ENCODE results near the gene ALG8.
"Not testable (repeated sequence)": the region's sequence is repeated elsewhere in the genome, so short reads cannot be mapped to it uniquely, and the experiment has no call there.

Gene ALG8

GRCh38 chr11:78078218-78079167 lies 60.9 kb downstream of the ALG8 start:
- Mint-ChIP-seq H3K27ac (peak overlapping the region; percentile 77), H3K36me3 (no peaks in the 10 kb centered on the region), H3K4me1 (peaks cover 31% of the 10 kb centered on the region), H3K9me3 (no peaks in the 10 kb centered on the region), H3K27me3 (no peaks in the 10 kb centered on the region), H3K4me3 (peak overlapping the region; percentile 90)
- DNase-seq (ENCODE audit: low spot score in 2 of 2) (no peak), ATAC-seq (ENCODE audit: low read depth) (no peak)

- H3K36me3 Mint-ChIP-seq; H3K27ac Mint-ChIP-seq; H3K27me3 Mint-ChIP-seq; DNase-seq (ENCODE audit: low spot score in 2 of 2); H3K9me3 Mint-ChIP-seq; ATAC-seq (ENCODE audit: low read depth): not testable (repeated sequence)
- H3K4me1 Mint-ChIP-seq, result peaks cover 33% of the 10 kb centered on the region
- H3K4me3 Mint-ChIP-seq, result peak overlapping the region; percentile 90
Observed at GRCh38 chr11:78077592-78077991, 61.8 kb downstream of the ALG8 start.

DNA sequence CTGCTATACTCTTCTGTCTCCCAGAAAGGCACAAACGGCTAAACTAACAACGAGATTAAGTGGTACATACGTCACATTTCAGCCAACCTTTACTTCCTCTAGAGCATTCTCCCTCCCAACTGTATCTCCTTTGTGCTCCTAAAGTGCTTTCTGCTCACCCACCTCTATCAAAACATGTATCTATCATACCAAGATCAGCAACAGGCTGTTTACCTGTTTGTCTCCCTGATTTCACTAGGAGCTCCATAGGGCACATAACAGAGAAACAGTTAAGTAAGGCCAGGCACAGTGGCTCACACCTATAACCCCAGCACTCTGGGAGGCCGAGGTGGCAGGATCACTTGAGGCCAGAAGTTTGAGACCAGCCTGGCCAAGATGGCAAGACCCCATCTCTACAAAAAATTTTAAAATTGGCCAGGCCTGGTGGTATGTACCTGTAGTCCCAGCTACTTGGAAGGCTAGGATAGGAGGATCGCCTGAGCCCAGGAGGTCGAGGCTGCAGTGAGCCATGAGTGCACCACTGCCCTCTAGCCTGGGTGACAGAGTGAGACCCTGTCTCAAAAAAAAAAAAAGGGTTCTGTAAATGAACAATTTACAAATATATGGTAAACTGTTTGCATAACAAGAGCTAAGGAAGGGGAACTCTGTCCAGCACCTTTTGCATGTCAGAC lies 62.6 kb downstream of the ALG8 start:
- ATAC-seq (ENCODE audit: low read depth) (no peak), DNase-seq (ENCODE audit: low spot score in 2 of 2) (no peak)
- Mint-ChIP-seq H3K27me3 (no peaks in the 10 kb centered on the region), H3K4me3 (no peak overlapping the region), H3K4me1 (peaks cover 36% of the 10 kb centered on the region), H3K9me3 (no peaks in the 10 kb centered on the region), H3K36me3 (peaks cover 6% of the 10 kb centered on the region), H3K27ac (peak overlapping the region; percentile 5)

GRCh38 chr11:78074756-78075155 lies 64.7 kb downstream of the ALG8 start:
- H3K36me3 Mint-ChIP-seq, result peaks cover 14% of the 10 kb centered on the region
- peaks cover 30% of the 10 kb centered on the region for H3K4me1 Mint-ChIP-seq
- no peak overlapping the region for H3K27ac Mint-ChIP-seq
- ATAC-seq (ENCODE audit: low read depth), result no peak
- no peak for DNase-seq (ENCODE audit: low spot score in 2 of 2)
- no peak overlapping the region for H3K4me3 Mint-ChIP-seq
- no peaks in the 10 kb centered on the region for H3K27me3 Mint-ChIP-seq
- H3K9me3 Mint-ChIP-seq, result no peaks in the 10 kb centered on the region

DNA sequence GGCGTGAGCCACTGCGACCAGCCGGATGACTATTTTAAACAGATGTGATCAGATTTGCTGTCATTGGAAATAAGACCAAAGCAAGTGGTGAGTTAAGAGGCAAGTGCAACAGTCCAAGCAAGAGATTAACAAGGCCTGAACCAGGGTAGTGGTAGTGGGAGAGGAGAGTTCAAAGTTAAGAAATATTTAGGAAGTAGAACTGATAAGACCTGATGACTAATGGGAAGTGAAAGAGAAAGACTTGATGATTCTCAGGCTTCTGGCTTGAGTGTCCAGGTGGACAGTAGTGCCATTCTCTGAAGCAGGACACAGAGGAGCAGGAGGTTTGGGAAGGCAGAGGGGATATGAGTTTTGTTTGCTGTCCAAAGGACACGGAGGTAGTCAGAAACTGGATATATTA lies 67.0 kb downstream of the ALG8 start:
- ATAC-seq (ENCODE audit: low read depth), result no peak
- H3K36me3 Mint-ChIP-seq, result peaks cover 26% of the 10 kb centered on the region

DNA sequence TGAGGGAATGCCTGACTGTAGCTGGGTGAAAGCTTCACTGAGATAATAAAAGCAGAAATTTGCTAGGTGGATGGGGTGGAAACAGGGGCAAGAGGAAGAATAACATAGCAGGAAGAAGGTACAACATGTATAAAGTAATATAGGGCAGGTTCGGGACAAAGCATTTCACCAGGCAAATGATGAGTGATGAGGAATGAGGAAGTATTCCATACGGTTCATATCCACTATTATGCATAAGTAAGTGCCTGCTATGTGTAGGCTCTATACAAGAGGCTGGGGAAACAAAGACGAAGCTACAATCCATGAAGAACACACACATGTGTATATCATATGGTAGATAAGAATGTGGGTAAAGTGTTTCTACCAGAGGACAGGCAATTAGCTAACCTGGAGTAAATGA lies 67.7 kb downstream of the ALG8 start:
- Mint-ChIP-seq H3K27ac (peak overlapping the region; percentile 8), H3K36me3 (peaks cover 31% of the 10 kb centered on the region), H3K27me3 (no peaks in the 10 kb centered on the region), H3K9me3 (no peaks in the 10 kb centered on the region), H3K4me3 (no peak overlapping the region), H3K4me1 (peaks cover 19% of the 10 kb centered on the region)
- ATAC-seq (ENCODE audit: low read depth) (no peak), DNase-seq (ENCODE audit: low spot score in 2 of 2) (no peak)

More for the DNA sequence above, 67.0 kb downstream of the ALG8 start:
- Mint-ChIP-seq H3K27ac (no peak overlapping the region), H3K4me3 (no peak overlapping the region), H3K9me3 (no peaks in the 10 kb centered on the region), H3K4me1 (peaks cover 21% of the 10 kb centered on the region), H3K27me3 (no peaks in the 10 kb centered on the region)
- no peak for DNase-seq (ENCODE audit: low spot score in 2 of 2)

DNA sequence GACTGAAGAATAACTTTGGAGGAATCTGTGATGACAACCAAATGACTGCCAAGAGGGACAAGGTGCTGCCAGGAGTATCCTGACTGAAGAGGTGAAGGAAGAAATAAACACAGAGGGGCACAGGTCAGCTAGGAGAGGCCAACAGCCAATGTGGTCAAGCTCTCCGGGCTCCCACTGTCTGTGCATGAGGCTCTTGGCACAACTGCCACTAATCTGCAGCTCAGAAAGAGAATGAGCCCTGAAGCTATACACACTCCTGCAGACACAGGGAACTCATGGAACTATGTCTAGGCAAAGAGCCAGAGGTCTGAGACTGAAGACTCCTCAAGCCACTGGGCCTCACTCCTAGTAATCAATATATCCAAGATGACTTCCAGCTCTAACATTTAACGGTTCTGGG lies 68.8 kb downstream of the ALG8 start:
- H3K36me3 Mint-ChIP-seq, result peaks cover 32% of the 10 kb centered on the region
- ATAC-seq (ENCODE audit: low read depth), result no peak
- peaks cover 12% of the 10 kb centered on the region for H3K4me1 Mint-ChIP-seq

GRCh38 chr11:78069465-78069864 lies 70.0 kb downstream of the ALG8 start:
- Mint-ChIP-seq H3K36me3 (peaks cover 32% of the 10 kb centered on the region), H3K4me1 (peaks cover 8% of the 10 kb centered on the region), H3K4me3 (no peak overlapping the region), H3K9me3 (no peaks in the 10 kb centered on the region), H3K27ac (no peak overlapping the region), H3K27me3 (no peaks in the 10 kb centered on the region)
- DNase-seq (ENCODE audit: low spot score in 2 of 2), result no peak
- ATAC-seq (ENCODE audit: low read depth), result no peak

More for the DNA sequence above, 68.8 kb downstream of the ALG8 start:
- DNase-seq (ENCODE audit: low spot score in 2 of 2), result no peak
- Mint-ChIP-seq H3K4me3 (no peak overlapping the region), H3K27me3 (no peaks in the 10 kb centered on the region), H3K27ac (no peak overlapping the region), H3K9me3 (no peaks in the 10 kb centered on the region)

GRCh38 chr11:78067704-78068103 lies 71.7 kb downstream of the ALG8 start:
- no peak overlapping the region for H3K27ac Mint-ChIP-seq
- no peaks in the 10 kb centered on the region for H3K9me3 Mint-ChIP-seq
- DNase-seq (ENCODE audit: low spot score in 2 of 2) (no peak), ATAC-seq (ENCODE audit: low read depth) (no peak)
- peaks cover 8% of the 10 kb centered on the region for H3K4me1 Mint-ChIP-seq
- H3K4me3 Mint-ChIP-seq, result no peak overlapping the region
- H3K27me3 Mint-ChIP-seq, result no peaks in the 10 kb centered on the region
- peaks cover 34% of the 10 kb centered on the region for H3K36me3 Mint-ChIP-seq

- Mint-ChIP-seq H3K27ac (no peak overlapping the region), H3K36me3 (peaks cover 24% of the 10 kb centered on the region), H3K4me1 (peaks cover under 1% of the 10 kb centered on the region), H3K9me3 (no peaks in the 10 kb centered on the region), H3K27me3 (no peaks in the 10 kb centered on the region), H3K4me3 (no peak overlapping the region)
- ATAC-seq (ENCODE audit: low read depth) (no peak), DNase-seq (ENCODE audit: low spot score in 2 of 2) (no peak)
Observed at GRCh38 chr11:78066471-78066870, 73.0 kb downstream of the ALG8 start.

DNA sequence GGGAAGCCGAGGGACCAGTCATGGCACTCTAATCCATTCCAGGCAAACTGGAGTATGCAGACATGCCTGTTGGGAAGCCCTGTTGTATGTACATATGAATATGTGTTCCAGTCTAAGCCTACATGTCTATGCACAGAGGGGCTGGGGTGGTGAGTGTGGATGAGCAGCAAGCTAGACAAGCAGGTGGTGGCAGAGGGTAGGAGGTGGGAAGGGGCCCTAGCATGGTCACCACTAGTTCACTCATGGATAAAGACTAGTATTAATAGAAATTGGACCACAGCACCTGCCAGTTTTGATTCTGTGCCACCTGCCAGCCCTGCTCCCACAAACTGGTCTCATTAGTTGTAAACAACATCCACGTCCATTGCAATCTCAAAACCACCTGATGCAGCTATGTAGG lies 74.2 kb downstream of the ALG8 start:
- Mint-ChIP-seq H3K9me3 (no peaks in the 10 kb centered on the region), H3K27ac (no peak overlapping the region), H3K27me3 (no peaks in the 10 kb centered on the region), H3K4me1 (no peaks in the 10 kb centered on the region), H3K36me3 (peaks cover 22% of the 10 kb centered on the region), H3K4me3 (no peak overlapping the region)
- no peak for DNase-seq (ENCODE audit: low spot score in 2 of 2)
- ATAC-seq (ENCODE audit: low read depth), result no peak

- Mint-ChIP-seq H3K9me3 (no peaks in the 10 kb centered on the region), H3K4me3 (no peak within 1 kb of the TSS), H3K27ac (no peak within 1 kb of the TSS), H3K36me3 (peaks cover 15% of the 10 kb centered on the region), H3K4me1 (no peaks in the 10 kb centered on the region), H3K27me3 (no peaks in the 10 kb centered on the region)
- DNase-seq (ENCODE audit: low spot score in 2 of 2) (no peak), ATAC-seq (ENCODE audit: low read depth) (no peak)
Observed at GRCh38 chr11:78063440-78064181, 75.8 kb downstream of the ALG8 start, which contains the start of gene THRSP. THRSP (plus strand) TSS chr11:78063861; CDS start chr11:78063882, 21 bp downstream.

DNA sequence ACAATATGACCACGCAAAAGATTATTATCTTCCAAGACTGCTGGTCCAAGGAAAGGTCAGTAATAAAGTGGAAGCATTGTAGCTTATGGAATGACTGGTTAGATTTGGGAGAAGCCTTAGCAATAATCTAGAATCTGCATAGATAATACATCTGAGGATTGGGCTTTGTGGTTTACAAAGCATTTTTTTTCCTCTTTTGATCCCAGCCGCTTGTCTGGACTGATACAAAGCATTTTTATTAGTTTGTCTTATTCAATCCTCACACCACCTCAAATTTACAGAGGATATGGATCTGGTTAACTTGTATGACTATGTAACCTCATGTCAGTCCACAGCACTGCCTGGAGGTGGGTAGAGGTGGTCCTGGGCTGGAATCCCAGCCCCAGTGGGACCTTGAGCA lies 76.8 kb downstream of the ALG8 start:
- H3K4me1 Mint-ChIP-seq, result no peaks in the 10 kb centered on the region

DNA sequence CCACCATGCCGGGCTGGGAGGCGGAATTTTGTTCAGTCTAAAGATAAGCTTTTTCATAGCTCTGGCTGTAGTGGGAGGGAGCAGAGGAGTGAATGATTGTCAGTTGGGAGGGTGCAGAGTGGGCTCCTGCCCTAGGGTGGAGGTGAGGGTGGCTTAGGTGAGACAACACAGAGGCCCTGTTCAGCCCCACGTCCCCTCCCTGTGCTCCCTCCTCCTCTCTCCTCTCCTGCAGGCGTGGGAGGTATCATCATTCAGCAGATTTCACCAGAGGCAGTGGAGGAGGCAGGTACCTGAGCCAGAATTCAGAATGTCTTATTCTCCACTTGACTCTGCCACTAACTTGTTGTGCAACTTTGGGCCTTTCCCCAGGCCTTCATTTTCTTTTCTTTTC lies 77.5 kb downstream of the ALG8 start:
- DNase-seq (ENCODE audit: low spot score in 2 of 2) (no peak), ATAC-seq (ENCODE audit: low read depth) (no peak)
- Mint-ChIP-seq H3K9me3 (no peaks in the 10 kb centered on the region), H3K27me3 (no peaks in the 10 kb centered on the region), H3K27ac (no peak overlapping the region), H3K4me1 (no peaks in the 10 kb centered on the region), H3K36me3 (peaks cover 5% of the 10 kb centered on the region), H3K4me3 (no peak overlapping the region)

More for the DNA sequence above, 76.8 kb downstream of the ALG8 start:
- Mint-ChIP-seq H3K36me3 (peaks cover 11% of the 10 kb centered on the region), H3K4me3 (no peak overlapping the region), H3K27ac (no peak overlapping the region), H3K27me3 (no peaks in the 10 kb centered on the region), H3K9me3 (no peaks in the 10 kb centered on the region)
- no peak for DNase-seq (ENCODE audit: low spot score in 2 of 2)
- ATAC-seq (ENCODE audit: low read depth), result no peak

All from memory B cell (primary cell).